K562 treated with DMSO at 1 percent for 48 hours (cell line): ENCODE measurements around the gene KANTR. TPM values are rescaled to one million over a fixed set of nuclear protein-coding genes. Genes with fewer than 3 reads are reported as not detected.

ENCODE experiments used
- total RNA-seq: library from RNA; unstranded; fragments of 300-600 nt; gene quantifications from 2 replicates; pipeline ENCODE4 v1.2.3, GENCODE V29; 2022; ENCODE audit warnings: low replicate concordance; ENCODE audit errors: extremely low read depth

Gene KANTR
- not detected in 2 replicates for total RNA-seq

GRCh38 chrX:53093748-53094581, at the start of gene KANTR:
TSS of gene KANTR (plus strand) at chrX:53094142. CDS start at chrX:53124273, 30,131 bp downstream.

GRCh38 chrX:53048169-53049126, 45.5 kb upstream of the KANTR start, which contains the start of gene GPR173:
TSS of gene GPR173 (plus strand) at chrX:53048789. CDS start at chrX:53076622, 27,833 bp downstream.

GRCh38 chrX:53081925-53082772, 11.8 kb upstream of the KANTR start, which contains the start of gene TSPYL2:
TSS of gene TSPYL2 (plus strand) at chrX:53082367. CDS start at chrX:53082499, 132 bp downstream.

Other genes with a start within 250 kb of the KANTR start
- not detected in 2 replicates for gene XAGE3, start 226.1 kb upstream of the KANTR start, total RNA-seq
- not detected in 2 replicates for gene FAM156B, start 196.8 kb upstream of the KANTR start, total RNA-seq
- not detected in 2 replicates for gene FAM156A, start 135.6 kb upstream of the KANTR start, total RNA-seq
- gene GPR173, start 45.4 kb upstream of the KANTR start, total RNA-seq: not detected in 2 replicates
- gene TSPYL2, start 11.8 kb upstream of the KANTR start, total RNA-seq: not detected in 2 replicates
- gene KDM5C, start 131.1 kb downstream of the KANTR start, total RNA-seq: not detected in 2 replicates
- gene IQSEC2, start 187.4 kb downstream of the KANTR start, total RNA-seq: not detected in 2 replicates